GM12878 (cell line): ENCODE data around the gene PSTPIP2.

Experiments used
- CTCF ChIP-seq, 3 experiments: IDR thresholded peaks in 2 of 3; conservative IDR thresholded peaks in 1 of 3; 2 replicates each; pipeline ENCODE4 v1.5.1; 2011; ENCODE audit warnings: low read depth in 3 of 3, low read length in 3 of 3, mild to moderate bottlenecking in 3 of 3, control low read depth in 2 of 3, moderate library complexity in 2 of 3, inconsistent platforms in 1 of 3, mixed read lengths in 1 of 3; ENCODE audit not compliant: control insufficient read depth in 2 of 3, insufficient read depth in 1 of 3; ENCODE audit errors: extremely low read depth in 1 of 3
- E2F8 ChIP-seq: fragments of 450-650 bp; IDR thresholded peaks from 2 replicates; pipeline ENCODE4 v1.6.1; 2018; ENCODE audit warnings: mild to moderate bottlenecking, low read depth, moderate library complexity; ENCODE audit not compliant: partially characterized antibody
- FOS ChIP-seq: IDR thresholded peaks from 3 replicates; pipeline ENCODE4 v1.6.1; 2011; ENCODE audit warnings: borderline replicate concordance; ENCODE audit not compliant: insufficient read length; ENCODE audit errors: extremely low read depth
- FOXK2 ChIP-seq: fragments of 450-650 bp; IDR thresholded peaks from 2 replicates; pipeline ENCODE4 v1.6.1; 2017; ENCODE audit warnings: mild to moderate bottlenecking, moderate library complexity
- HDAC6 ChIP-seq: fragments of 200-600 bp; sonication (generic); IDR thresholded peaks from one replicate; pipeline ENCODE4 v1.8.0; 2017; ENCODE audit warnings: antibody characterized with exemption; ENCODE audit not compliant: unreplicated experiment
- JUND ChIP-seq: IDR thresholded peaks from 2 replicates; pipeline ENCODE4 v1.6.1; 2012; ENCODE audit warnings: low read depth, mild to moderate bottlenecking, low read length, improper control_type of control experiment, moderate library complexity
- MLLT1 ChIP-seq: fragments of 450-650 bp; IDR thresholded peaks from 2 replicates; pipeline ENCODE4 v1.6.1; 2016; ENCODE audit warnings: mild to moderate bottlenecking
- MTA3 ChIP-seq: IDR thresholded peaks from 2 replicates; pipeline ENCODE4 v1.6.1; 2012; ENCODE audit warnings: low read length, inconsistent platforms, borderline replicate concordance
- SPI1 ChIP-seq: IDR thresholded peaks from 2 replicates; pipeline ENCODE4 v1.6.1; 2011; ENCODE audit warnings: low read depth, mild to moderate bottlenecking, low read length, moderate library complexity, borderline replicate concordance; ENCODE audit not compliant: insufficient read depth
- TF ChIP-seq, protein P1 (sequence below): IDR thresholded peaks from 2 replicates; pipeline ENCODE4 v1.6.1; 2012; ENCODE audit warnings: low read length, inconsistent platforms
- TF ChIP-seq, protein P2 (sequence below): fragments of 450-650 bp; IDR thresholded peaks from 2 replicates; pipeline ENCODE4 v1.6.1; 2018; ENCODE audit warnings: borderline replicate concordance, mild to moderate bottlenecking; ENCODE audit not compliant: partially characterized antibody
- TF ChIP-seq, protein P3 (sequence below): IDR thresholded peaks from 2 replicates; pipeline ENCODE4 v1.6.1; 2012; ENCODE audit warnings: low read depth, low read length, improper control_type of control experiment

GRCh38 chr18:46055838-46056230, 16.2 kb downstream of the PSTPIP2 start:
- no peak for TF ChIP-seq SPI1
- TF ChIP-seq FOXK2: no peak
- TF ChIP-seq HDAC6: no peak
- no peak for TF ChIP-seq CTCF (IDR thresholded peaks at IDR 0.05 in 2 of 3, conservative IDR thresholded peaks at IDR 0.05 in 1 of 3; ENCODE audit: control insufficient read depth in 2 of 3, extremely low read depth in 1 of 3, insufficient read depth in 1 of 3, low read depth in 3 of 3, low read length in 3 of 3)
- TF ChIP-seq FOS: no peak
- TF ChIP-seq MTA3: no peak
- TF ChIP-seq, protein P1, sequence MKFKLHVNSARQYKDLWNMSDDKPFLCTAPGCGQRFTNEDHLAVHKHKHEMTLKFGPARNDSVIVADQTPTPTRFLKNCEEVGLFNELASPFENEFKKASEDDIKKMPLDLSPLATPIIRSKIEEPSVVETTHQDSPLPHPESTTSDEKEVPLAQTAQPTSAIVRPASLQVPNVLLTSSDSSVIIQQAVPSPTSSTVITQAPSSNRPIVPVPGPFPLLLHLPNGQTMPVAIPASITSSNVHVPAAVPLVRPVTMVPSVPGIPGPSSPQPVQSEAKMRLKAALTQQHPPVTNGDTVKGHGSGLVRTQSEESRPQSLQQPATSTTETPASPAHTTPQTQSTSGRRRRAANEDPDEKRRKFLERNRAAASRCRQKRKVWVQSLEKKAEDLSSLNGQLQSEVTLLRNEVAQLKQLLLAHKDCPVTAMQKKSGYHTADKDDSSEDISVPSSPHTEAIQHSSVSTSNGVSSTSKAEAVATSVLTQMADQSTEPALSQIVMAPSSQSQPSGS: peak; percentile 1; the same call in 1 of the 2 replicates
- TF ChIP-seq E2F8: no peak
- TF ChIP-seq, protein P2, sequence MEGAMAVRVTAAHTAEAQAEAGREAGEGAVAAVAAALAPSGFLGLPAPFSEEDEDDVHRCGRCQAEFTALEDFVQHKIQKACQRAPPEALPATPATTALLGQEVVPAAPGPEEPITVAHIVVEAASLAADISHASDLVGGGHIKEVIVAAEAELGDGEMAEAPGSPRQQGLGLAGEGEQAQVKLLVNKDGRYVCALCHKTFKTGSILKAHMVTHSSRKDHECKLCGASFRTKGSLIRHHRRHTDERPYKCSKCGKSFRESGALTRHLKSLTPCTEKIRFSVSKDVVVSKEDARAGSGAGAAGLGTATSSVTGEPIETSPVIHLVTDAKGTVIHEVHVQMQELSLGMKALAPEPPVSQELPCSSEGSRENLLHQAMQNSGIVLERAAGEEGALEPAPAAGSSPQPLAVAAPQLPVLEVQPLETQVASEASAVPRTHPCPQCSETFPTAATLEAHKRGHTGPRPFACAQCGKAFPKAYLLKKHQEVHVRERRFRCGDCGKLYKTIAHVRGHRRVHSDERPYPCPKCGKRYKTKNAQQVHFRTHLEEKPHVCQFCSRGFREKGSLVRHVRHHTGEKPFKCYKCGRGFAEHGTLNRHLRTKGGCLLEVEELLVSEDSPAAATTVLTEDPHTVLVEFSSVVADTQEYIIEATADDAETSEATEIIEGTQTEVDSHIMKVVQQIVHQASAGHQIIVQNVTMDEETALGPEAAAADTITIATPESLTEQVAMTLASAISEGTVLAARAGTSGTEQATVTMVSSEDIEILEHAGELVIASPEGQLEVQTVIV: no peak
- TF ChIP-seq MLLT1: no peak
- no peak for TF ChIP-seq JUND
- TF ChIP-seq, protein P3, sequence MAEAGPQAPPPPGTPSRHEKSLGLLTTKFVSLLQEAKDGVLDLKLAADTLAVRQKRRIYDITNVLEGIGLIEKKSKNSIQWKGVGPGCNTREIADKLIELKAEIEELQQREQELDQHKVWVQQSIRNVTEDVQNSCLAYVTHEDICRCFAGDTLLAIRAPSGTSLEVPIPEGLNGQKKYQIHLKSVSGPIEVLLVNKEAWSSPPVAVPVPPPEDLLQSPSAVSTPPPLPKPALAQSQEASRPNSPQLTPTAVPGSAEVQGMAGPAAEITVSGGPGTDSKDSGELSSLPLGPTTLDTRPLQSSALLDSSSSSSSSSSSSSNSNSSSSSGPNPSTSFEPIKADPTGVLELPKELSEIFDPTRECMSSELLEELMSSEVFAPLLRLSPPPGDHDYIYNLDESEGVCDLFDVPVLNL: no peak
